GM23248 (cell line): ENCODE measurements around the gene CMIP.

Experiments
- EZH2 ChIP-seq: fragments of 200-600 bp; sonication (generic); IDR thresholded peaks from 2 replicates; pipeline ENCODE4 v1.6.1; 2018; ENCODE audit warnings: antibody characterized with exemption, mild to moderate bottlenecking; ENCODE audit not compliant: insufficient read depth, poor library complexity, severe bottlenecking
- EZH2phosphoT487 ChIP-seq: fragments of 200-600 bp; sonication (generic); IDR thresholded peaks from 2 replicates; pipeline ENCODE4 v1.6.1; 2018; ENCODE audit warnings: antibody characterized with exemption, moderate library complexity, mild to moderate bottlenecking, low read depth; ENCODE audit not compliant: insufficient read depth

GRCh38 chr16:81698310-81698641 lies 253.7 kb downstream of the CMIP start:
- TF ChIP-seq EZH2 (no peak), EZH2phosphoT487 (no peak)
